ENCODE results near the gene ZNF385D.

GRCh38 chr3:21641959-21642358, 109.1 kb downstream of the ZNF385D start:
- no peak for TF ChIP-seq CTCF (IDR thresholded peaks at IDR 0.05)
- TF ChIP-seq NR3C1 (CRISPR knock-in tag; conservative IDR thresholded peaks at IDR 0.05; ENCODE audit: low read depth), result no peak
- no peak for TF ChIP-seq MLX (CRISPR knock-in tag; IDR thresholded peaks at IDR 0.05)
